Naive thymus-derived CD8-positive, alpha-beta T cell (primary cell): ENCODE data around the gene MAEA. TPM values are rescaled to one million over a fixed set of nuclear protein-coding genes. Genes with fewer than 3 reads are reported as not detected.
A peak's percentile ranks its signal among the peaks of the same experiment; 100 is the strongest.

Source experiments
- ATAC-seq, 2 donors: fragments of 150-1000 bp; cut with Tn5 transposase in 1 of 2; sonication (Bioruptor Pico), chemical (Tn5 transposase) in 1 of 2; 1 replicate in 1 of 2; 2 replicates in 1 of 2; pipeline ENCODE4 v1.10.0; 2021; ENCODE audit warnings: mild to moderate bottlenecking in 2 of 2, moderate library complexity in 2 of 2
- POLR2A ChIA-PET: fragments of 350-600 bp; sonication (Branson Sonifier 250); formaldehyde crosslinking; loops from one replicate; lab custom pipeline; 2021; ENCODE audit warnings: antibody characterized with exemption; lab: Charles Lee
- DNase-seq, 10 donors: peaks; one replicate each; pipeline versions ENCODE4 v3.0.0 to v3.0.0-alpha.2; 2020 to 2022
- H3K27ac Mint-ChIP-seq, 10 donors: one replicate each; pipeline ENCODE4 v1.8.0; 2020 to 2022; ENCODE audit warnings: mild to moderate bottlenecking in 10 of 10, mixed read lengths in 10 of 10, moderate library complexity in 4 of 10, inconsistent platforms in 1 of 10
- H3K27me3 Mint-ChIP-seq, 5 donors: one replicate each; pipeline ENCODE4 v1.8.0; 2021 to 2022; ENCODE audit warnings: mixed read lengths in 5 of 5
- H3K36me3 Mint-ChIP-seq, 3 donors: one replicate each; pipeline ENCODE4 v1.8.0; 2020 to 2022; ENCODE audit warnings: mixed read lengths in 3 of 3, mild to moderate bottlenecking in 2 of 3, inconsistent platforms in 1 of 3
- H3K4me1 Mint-ChIP-seq, 4 donors: one replicate each; pipeline ENCODE4 v1.8.0; 2021 to 2022; ENCODE audit warnings: mixed read lengths in 4 of 4
- H3K4me3 Mint-ChIP-seq, 10 donors: one replicate each; pipeline ENCODE4 v1.8.0; 2020 to 2022; ENCODE audit warnings: mild to moderate bottlenecking in 10 of 10, mixed read lengths in 10 of 10, moderate library complexity in 6 of 10, inconsistent platforms in 1 of 10
- H3K9me3 Mint-ChIP-seq, 9 donors: one replicate each; pipeline ENCODE4 v1.8.0; 2020 to 2022; ENCODE audit warnings: mixed read lengths in 9 of 9, mild to moderate bottlenecking in 3 of 9, inconsistent platforms in 1 of 9, moderate library complexity in 1 of 9
- polyA plus RNA-seq, 3 donors: library from polyadenylated mRNA; unstranded; fragments of 300-500 nt; fragmentation: Illumina TruSeq; gene quantifications; one replicate each; pipeline ENCODE4 v1.2.3, GENCODE V29; 2021
- total RNA-seq, 8 experiments: library from RNA in 2 of 8; stranded (reverse) in 2 of 8; gene quantifications; one replicate each; pipeline ENCODE4 v1.2.3 and lab custom pipeline; 2021 to 2026

MAEA gene
- total and polyA plus RNA-seq, 5 experiments from 2014 or later, result 56.7 to 112 (median 75.1) TPM

GRCh38 chr4:1264942-1265341, 24.7 kb upstream of the MAEA start:
- H3K9me3 Mint-ChIP-seq, result peaks cover 0 to 4% (median 0%) of the 10 kb centered on the region in 9 donors
- no peak overlapping the region for H3K4me3 Mint-ChIP-seq
- peaks cover 23 to 40% (median 35%) of the 10 kb centered on the region in 4 donors for H3K4me1 Mint-ChIP-seq
- ATAC-seq (no peak), DNase-seq (no peak)
- H3K36me3 Mint-ChIP-seq, result peaks cover 0 to 6% (median 2%) of the 10 kb centered on the region in 3 donors
- no peaks in the 10 kb centered on the region for H3K27me3 Mint-ChIP-seq
- H3K27ac Mint-ChIP-seq, result peak overlapping the region in 1 of 10 donors; percentile 35
- POLR2A ChIA-PET, result interaction anchor here (0.7 to 5.7 kb wide), 3 partner anchors 16 to 97 kb away, joined by 3 to 60 read pairs (median 3); partner anchors contain the start of gene CTBP1

- peaks cover 22 to 36% (median 31%) of the 10 kb centered on the region in 4 donors for H3K4me1 Mint-ChIP-seq
- H3K4me3 Mint-ChIP-seq, result no peak overlapping the region
- no peaks in the 10 kb centered on the region for H3K27me3 Mint-ChIP-seq
- H3K9me3 Mint-ChIP-seq, result peaks cover 0 to 4% (median 2%) of the 10 kb centered on the region in 9 donors
- no peak overlapping the region for H3K27ac Mint-ChIP-seq
- POLR2A ChIA-PET, result interaction anchor here (1.2 to 5.7 kb wide), 2 partner anchors 16 to 97 kb away, joined by 3 to 60 read pairs; partner anchors contain the start of gene CTBP1
- ATAC-seq (no peak), DNase-seq (no peak)
- peaks cover 0 to 6% (median 2%) of the 10 kb centered on the region in 3 donors for H3K36me3 Mint-ChIP-seq
Observed at GRCh38 chr4:1265351-1265750, 24.3 kb upstream of the MAEA start.

- ATAC-seq (peak; percentile 76 to 88), DNase-seq (peak in 4 of 10 donors; percentile 36 to 76 (median 59))
- H3K4me3 Mint-ChIP-seq, result peak overlapping the region; percentile 76 to 89 (median 83)
- peaks cover 0 to 6% (median 2%) of the 10 kb centered on the region in 3 donors for H3K36me3 Mint-ChIP-seq
- peak overlapping the region; percentile 83 to 99 (median 97) for H3K27ac Mint-ChIP-seq
- peaks cover 11 to 26% (median 21%) of the 10 kb centered on the region in 4 donors for H3K4me1 Mint-ChIP-seq
- peaks cover 0 to 7% (median 2%) of the 10 kb centered on the region in 9 donors for H3K9me3 Mint-ChIP-seq
- POLR2A ChIA-PET, result interaction anchor here (0.9 to 5.7 kb wide), 7 partner anchors 12 to 338 kb away, joined by 3 to 60 read pairs (median 3); partner anchors contain the start of genes CTBP1, MAEA and UVSSA
- H3K27me3 Mint-ChIP-seq, result no peaks in the 10 kb centered on the region
Observed at GRCh38 chr4:1266881-1267763, 22.6 kb upstream of the MAEA start.

GRCh38 chr4:1269209-1269608, 20.5 kb upstream of the MAEA start:
- ATAC-seq, result no peak
- Mint-ChIP-seq H3K27ac (peak overlapping the region in 5 of 10 donors; percentile 18 to 60 (median 31)), H3K36me3 (peaks cover 0 to 6% (median 2%) of the 10 kb centered on the region in 3 donors), H3K9me3 (peaks cover 0 to 7% (median 2%) of the 10 kb centered on the region in 9 donors), H3K4me1 (peaks cover 11 to 26% (median 21%) of the 10 kb centered on the region in 4 donors), H3K27me3 (no peaks in the 10 kb centered on the region), H3K4me3 (no peak overlapping the region)
- POLR2A ChIA-PET, result interaction anchor here (1.2 to 5.7 kb wide), 3 partner anchors 20 to 102 kb away, joined by 4 to 60 read pairs (median 10); partner anchors contain the start of genes CTBP1 and MAEA
- DNase-seq, result no peak

- no peaks in the 10 kb centered on the region for H3K27me3 Mint-ChIP-seq
- H3K36me3 Mint-ChIP-seq, result peaks cover 0 to 3% (median 0%) of the 10 kb centered on the region in 3 donors
- H3K4me1 Mint-ChIP-seq, result peaks cover 6 to 20% (median 15%) of the 10 kb centered on the region in 4 donors
- H3K4me3 Mint-ChIP-seq, result no peak overlapping the region
- no peak for DNase-seq
- H3K27ac Mint-ChIP-seq, result no peak overlapping the region
- ATAC-seq, result no peak
- POLR2A ChIA-PET, result no interaction called here
- H3K9me3 Mint-ChIP-seq, result peaks cover 0 to 7% (median 2%) of the 10 kb centered on the region in 9 donors
Observed at GRCh38 chr4:1271686-1272085, 18.0 kb upstream of the MAEA start.

- ATAC-seq, result no peak
- H3K27ac Mint-ChIP-seq, result no peak overlapping the region
- H3K4me3 Mint-ChIP-seq, result no peak overlapping the region
- H3K4me1 Mint-ChIP-seq, result no peaks in the 10 kb centered on the region
- H3K27me3 Mint-ChIP-seq, result no peaks in the 10 kb centered on the region
- no peak for DNase-seq
- peaks cover 0 to 5% (median 3%) of the 10 kb centered on the region in 3 donors for H3K36me3 Mint-ChIP-seq
- POLR2A ChIA-PET, result no interaction called here
- peaks cover 0 to 3% (median 0%) of the 10 kb centered on the region in 9 donors for H3K9me3 Mint-ChIP-seq
Observed at GRCh38 chr4:1274871-1275270, 14.8 kb upstream of the MAEA start.

GRCh38 chr4:1276984-1277383, 12.7 kb upstream of the MAEA start:
- H3K4me1 Mint-ChIP-seq, result no peaks in the 10 kb centered on the region
- no peak for DNase-seq
- H3K4me3 Mint-ChIP-seq, result no peak overlapping the region
- H3K36me3 Mint-ChIP-seq, result peaks cover 0 to 5% (median 3%) of the 10 kb centered on the region in 3 donors
- POLR2A ChIA-PET, result interaction anchor here (1.0 kb wide), 1 partner anchor 13 kb away, joined by 4 read pairs; the partner anchor contains the start of gene MAEA
- ATAC-seq, result no peak
- no peak overlapping the region for H3K27ac Mint-ChIP-seq
- H3K27me3 Mint-ChIP-seq, result peaks cover 0 to 2% (median 0%) of the 10 kb centered on the region in 5 donors
- H3K9me3 Mint-ChIP-seq, result no peaks in the 10 kb centered on the region

GRCh38 chr4:1277667-1278665, 11.7 kb upstream of the MAEA start:
- DNase-seq (peak in 1 of 10 donors; percentile 14), ATAC-seq (no peak)
- H3K4me3 Mint-ChIP-seq, result no peak overlapping the region
- H3K4me1 Mint-ChIP-seq, result peaks cover 0 to 2% (median 0%) of the 10 kb centered on the region in 4 donors
- peaks cover 0 to 5% (median 3%) of the 10 kb centered on the region in 3 donors for H3K36me3 Mint-ChIP-seq
- H3K27ac Mint-ChIP-seq, result no peak overlapping the region
- POLR2A ChIA-PET, result interaction anchor here (0.9 to 1.0 kb wide), 2 partner anchors 12 to 69 kb away, joined by 3 to 4 read pairs; partner anchors contain the start of genes MAEA and UVSSA
- H3K27me3 Mint-ChIP-seq, result peaks cover 0 to 2% (median 0%) of the 10 kb centered on the region in 5 donors
- H3K9me3 Mint-ChIP-seq, result no peaks in the 10 kb centered on the region

- POLR2A ChIA-PET, result no interaction called here
- no peak for DNase-seq
- Mint-ChIP-seq H3K27me3 (peaks cover 0 to 2% (median 0%) of the 10 kb centered on the region in 5 donors), H3K4me1 (peaks cover 0 to 2% (median 0%) of the 10 kb centered on the region in 4 donors), H3K4me3 (no peak overlapping the region), H3K27ac (peak overlapping the region in 1 of 10 donors; percentile 29), H3K36me3 (peaks cover 0 to 5% (median 3%) of the 10 kb centered on the region in 3 donors), H3K9me3 (no peaks in the 10 kb centered on the region)
- ATAC-seq, result no peak
Observed at GRCh38 chr4:1279253-1279652, 10.4 kb upstream of the MAEA start.

GRCh38 chr4:1283711-1284110, 6.0 kb upstream of the MAEA start:
- H3K4me1 Mint-ChIP-seq, result peaks cover 0 to 5% (median 3%) of the 10 kb centered on the region in 4 donors
- POLR2A ChIA-PET, result no interaction called here
- no peak for DNase-seq
- no peak overlapping the region for H3K27ac Mint-ChIP-seq
- peaks cover 0 to 2% (median 0%) of the 10 kb centered on the region in 5 donors for H3K27me3 Mint-ChIP-seq
- no peak for ATAC-seq
- H3K9me3 Mint-ChIP-seq, result peaks cover 0 to 7% (median 0%) of the 10 kb centered on the region in 9 donors
- H3K4me3 Mint-ChIP-seq, result no peak overlapping the region
- H3K36me3 Mint-ChIP-seq, result peaks cover 0 to 5% (median 3%) of the 10 kb centered on the region in 3 donors

GRCh38 chr4:1285151-1285789, 4.4 kb upstream of the MAEA start:
- H3K4me3 Mint-ChIP-seq, result no peak overlapping the region
- peak overlapping the region in 1 of 10 donors; percentile 25 for H3K27ac Mint-ChIP-seq

More at GRCh38 chr4:1285151-1285789, 4.4 kb upstream of the MAEA start:
- DNase-seq, result no peak
- Mint-ChIP-seq H3K9me3 (peaks cover 0 to 7% (median 0%) of the 10 kb centered on the region in 9 donors), H3K27me3 (peaks cover 0 to under 1% (median 0%) of the 10 kb centered on the region in 5 donors), H3K4me1 (peaks cover 1 to 8% (median 4%) of the 10 kb centered on the region in 4 donors), H3K36me3 (no peaks in the 10 kb centered on the region)
- POLR2A ChIA-PET, result interaction anchor here (0.5 to 1.7 kb wide), 3 partner anchors 61 to 84 kb away, joined by 3 read pairs; no protein-coding TSS in a partner anchor
- no peak for ATAC-seq
